ENCODE data around the gene MAP1LC3A. TPM values are rescaled to one million over a fixed set of nuclear protein-coding genes. Genes with fewer than 3 reads are reported as not detected.

Gene MAP1LC3A
- total RNA-seq, 1 experiment from 2014 or later: 0.10 TPM

DNA sequence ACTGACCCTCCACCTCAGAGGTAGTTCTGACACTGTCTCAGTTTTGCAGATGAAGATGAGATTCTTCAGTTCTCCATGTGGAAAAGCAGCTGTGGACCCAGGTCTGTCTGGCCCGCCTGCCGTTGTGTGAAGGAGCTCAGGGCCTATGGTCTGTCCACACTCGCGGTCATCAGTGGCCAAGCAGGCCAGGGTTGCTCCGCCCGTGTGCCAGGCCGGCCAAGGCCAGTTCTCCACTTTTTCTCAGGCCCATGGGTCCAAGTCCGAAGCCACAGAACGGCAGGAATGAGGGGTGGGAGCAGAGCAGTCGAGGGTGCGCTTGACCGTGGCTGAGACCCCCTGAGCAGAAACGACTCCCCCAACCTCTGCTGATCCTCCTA is 8.6 kb upstream of the MAP1LC3A start:
- Histone ChIP-seq H3K4me3 (no peak overlapping the region), H3K4me1 (peaks cover 10% of the 10 kb centered on the region; the same call in 1 of the 2 replicates), H3K36me3 (no peaks in the 10 kb centered on the region), H3K27me3 (no peaks in the 10 kb centered on the region), H3K9me3 (replicated peaks) (no peaks in the 10 kb centered on the region), H3K27ac (no peak overlapping the region)
- no peak for DNase-seq

- Histone ChIP-seq H3K36me3 (no peaks in the 10 kb centered on the region), H3K27me3 (no peaks in the 10 kb centered on the region), H3K4me1 (peaks cover 3% of the 10 kb centered on the region; the same call in 1 of the 2 replicates), H3K9me3 (replicated peaks) (no peaks in the 10 kb centered on the region), H3K27ac (no peak overlapping the region), H3K4me3 (no peak overlapping the region)
- DNase-seq: no peak
These were observed 5.9 kb upstream of the MAP1LC3A start for GRCh38 chr20:34552569-34552968.

GRCh38 chr20:34553366-34553867 is 5.1 kb upstream of the MAP1LC3A start:
- Histone ChIP-seq H3K36me3 (no peaks in the 10 kb centered on the region), H3K4me1 (peaks cover 3% of the 10 kb centered on the region; the same call in 1 of the 2 replicates), H3K4me3 (no peak overlapping the region), H3K27ac (no peak overlapping the region), H3K27me3 (no peaks in the 10 kb centered on the region), H3K9me3 (replicated peaks) (no peaks in the 10 kb centered on the region)
- no peak for DNase-seq

- H3K4me3 ChIP-seq: no peak overlapping the region
- H3K27ac ChIP-seq: no peak overlapping the region
- peaks cover 3% of the 10 kb centered on the region; the same call in 1 of the 2 replicates for H3K4me1 ChIP-seq
- H3K36me3 ChIP-seq: no peaks in the 10 kb centered on the region; the same call in 1 of the 2 replicates
- no peak for DNase-seq
- H3K9me3 ChIP-seq (replicated peaks): no peaks in the 10 kb centered on the region
- H3K27me3 ChIP-seq: no peaks in the 10 kb centered on the region
These were observed 590 bp upstream of the MAP1LC3A start for GRCh38 chr20:34557936-34558319.

DNA sequence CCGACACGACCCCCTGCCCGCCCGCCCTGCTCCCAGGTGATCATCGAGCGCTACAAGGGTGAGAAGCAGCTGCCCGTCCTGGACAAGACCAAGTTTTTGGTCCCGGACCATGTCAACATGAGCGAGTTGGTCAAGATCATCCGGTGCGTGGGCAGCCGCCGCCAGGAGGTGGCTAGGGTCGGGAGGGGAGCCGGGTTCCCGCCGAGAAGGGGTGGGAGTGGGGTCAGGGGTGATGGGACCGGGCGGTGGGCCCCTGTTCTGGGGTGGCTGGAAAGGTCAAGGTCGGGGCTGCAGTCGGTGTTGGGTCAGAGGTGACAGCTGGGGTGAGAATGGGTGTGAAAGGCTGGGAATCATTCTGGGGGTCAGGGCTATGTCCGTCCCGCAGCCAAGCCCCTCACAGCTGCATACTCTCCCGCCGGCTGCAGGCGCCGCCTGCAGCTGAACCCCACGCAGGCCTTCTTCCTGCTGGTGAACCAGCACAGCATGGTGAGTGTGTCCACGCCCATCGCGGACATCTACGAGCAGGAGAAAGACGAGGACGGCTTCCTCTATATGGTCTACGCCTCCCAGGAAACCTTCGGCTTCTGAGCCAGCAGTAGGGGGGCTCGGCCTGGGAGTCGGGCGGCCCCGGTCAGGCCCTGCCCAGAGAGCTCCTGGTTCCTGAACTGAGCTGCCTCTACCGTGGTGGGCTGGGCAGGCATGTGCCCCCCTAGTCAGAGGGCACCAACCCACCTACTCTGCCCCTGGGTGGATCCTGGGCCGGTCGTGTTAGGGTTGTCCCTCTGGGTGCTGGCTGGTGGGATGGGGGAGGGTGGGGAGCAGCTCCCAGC is 1.0 kb downstream of the MAP1LC3A start:
- Histone ChIP-seq H3K27ac (no peak overlapping the region), H3K4me1 (no peaks in the 10 kb centered on the region), H3K4me3 (no peak overlapping the region), H3K9me3 (replicated peaks) (no peaks in the 10 kb centered on the region), H3K27me3 (no peaks in the 10 kb centered on the region), H3K36me3 (no peaks in the 10 kb centered on the region; the same call in 1 of the 2 replicates)
- no peak for DNase-seq

DNA sequence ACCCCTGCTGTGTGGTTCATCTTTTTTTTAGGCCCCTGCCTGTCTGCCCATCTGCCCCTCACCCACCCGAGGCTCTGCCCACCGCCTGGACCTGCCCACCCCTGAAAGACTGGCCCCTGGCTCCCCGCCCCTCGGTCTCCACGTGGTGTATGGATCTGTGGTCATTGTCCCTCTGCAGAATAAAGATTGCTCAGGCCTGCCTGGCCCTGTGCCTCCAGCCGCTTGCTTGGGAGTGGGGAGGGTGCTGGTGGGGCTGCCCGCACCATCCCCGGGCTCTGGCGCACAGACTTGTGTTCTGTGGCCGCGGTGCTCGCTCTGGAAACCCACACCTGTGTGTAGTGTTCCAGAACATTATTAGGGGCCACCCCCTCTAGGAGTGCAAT is 1.6 kb downstream of the MAP1LC3A start:
- Histone ChIP-seq H3K27me3 (no peaks in the 10 kb centered on the region), H3K27ac (no peak overlapping the region), H3K4me1 (no peaks in the 10 kb centered on the region), H3K36me3 (no peaks in the 10 kb centered on the region; the same call in 1 of the 2 replicates), H3K4me3 (no peak overlapping the region), H3K9me3 (replicated peaks) (no peaks in the 10 kb centered on the region)
- DNase-seq: no peak

DNA sequence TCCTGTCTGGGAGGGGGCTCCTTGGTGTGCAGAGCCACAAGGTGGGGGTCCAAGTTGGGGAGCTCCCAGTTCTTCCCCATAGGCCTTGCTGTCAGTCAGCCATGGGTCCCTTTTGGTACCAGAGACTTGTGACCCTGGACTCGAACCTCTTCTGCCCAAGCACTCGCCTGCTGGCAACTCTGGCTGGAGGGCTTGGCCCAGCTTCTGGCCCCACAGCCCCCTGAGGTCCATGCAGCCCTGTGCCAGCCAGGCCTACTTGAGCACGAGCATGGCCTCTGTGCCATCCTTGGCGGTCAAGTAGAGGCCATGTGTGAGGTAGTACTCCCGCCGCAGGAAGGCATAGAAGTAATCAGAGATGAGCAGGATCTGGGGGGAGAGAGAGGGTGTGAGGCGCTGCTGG is 2.1 kb downstream of the MAP1LC3A start:
- H3K27ac ChIP-seq: no peak overlapping the region
- H3K9me3 ChIP-seq (replicated peaks): no peaks in the 10 kb centered on the region
- H3K4me3 ChIP-seq: no peak overlapping the region
- no peaks in the 10 kb centered on the region for H3K4me1 ChIP-seq
- no peaks in the 10 kb centered on the region; the same call in 1 of the 2 replicates for H3K36me3 ChIP-seq
- no peak for DNase-seq
- H3K27me3 ChIP-seq: no peaks in the 10 kb centered on the region

DNA sequence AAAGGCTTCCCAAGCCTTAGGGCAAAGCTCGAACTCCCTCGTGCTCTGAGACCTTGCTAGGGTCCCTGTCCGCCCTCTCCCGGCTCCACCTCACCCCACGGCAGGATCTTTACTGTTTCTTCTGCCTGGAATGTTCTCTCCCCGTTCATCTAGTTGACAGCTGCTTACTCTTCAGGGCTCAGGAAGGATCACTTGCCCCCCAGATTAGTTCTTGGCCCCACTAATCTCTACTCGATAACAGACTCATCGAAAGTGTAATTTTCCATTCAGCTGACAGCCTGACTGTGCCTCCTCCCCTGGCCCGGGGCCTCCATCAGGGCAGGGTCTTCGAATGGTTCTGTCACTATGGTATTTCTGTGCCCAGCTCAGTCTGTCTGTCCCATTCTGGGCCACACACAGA is 3.1 kb downstream of the MAP1LC3A start:
- DNase-seq: no peak
- no peaks in the 10 kb centered on the region for H3K9me3 ChIP-seq (replicated peaks)
- no peak overlapping the region for H3K4me3 ChIP-seq

GRCh38 chr20:34562641-34563040 is 4.1 kb downstream of the MAP1LC3A start:
- no peaks in the 10 kb centered on the region for H3K27me3 ChIP-seq
- H3K36me3 ChIP-seq: no peaks in the 10 kb centered on the region; the same call in 1 of the 2 replicates
- H3K4me1 ChIP-seq: no peaks in the 10 kb centered on the region
- H3K4me3 ChIP-seq: no peak overlapping the region
- H3K9me3 ChIP-seq (replicated peaks): no peaks in the 10 kb centered on the region
- H3K27ac ChIP-seq: no peak overlapping the region
- DNase-seq: peak; percentile 38 to 43

More for the DNA sequence above, 3.1 kb downstream of the MAP1LC3A start:
- Histone ChIP-seq H3K27me3 (no peaks in the 10 kb centered on the region), H3K36me3 (no peaks in the 10 kb centered on the region; the same call in 1 of the 2 replicates), H3K27ac (no peak overlapping the region), H3K4me1 (no peaks in the 10 kb centered on the region)

DNA sequence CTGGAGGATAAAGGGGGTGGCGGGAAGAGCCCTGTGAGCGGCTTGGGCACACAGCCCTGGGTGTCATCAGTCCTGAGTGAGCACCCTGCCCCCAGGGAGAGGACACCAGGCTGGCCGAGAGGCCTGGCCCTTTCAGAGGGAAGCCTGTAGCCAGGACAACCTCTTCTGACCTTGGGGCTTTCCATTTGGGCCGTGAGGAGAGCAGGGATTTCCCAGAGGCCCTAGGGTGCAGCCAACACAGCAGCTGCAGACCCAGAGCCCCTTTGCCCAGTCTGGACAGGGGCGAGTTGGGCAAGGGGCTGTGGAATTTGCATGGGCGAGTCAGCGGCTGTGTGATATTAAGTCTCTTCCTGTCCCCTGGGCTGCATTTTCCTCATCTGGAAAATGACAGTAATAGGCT is 6.3 kb downstream of the MAP1LC3A start:
- no peaks in the 10 kb centered on the region for H3K4me1 ChIP-seq
- H3K9me3 ChIP-seq (replicated peaks): no peaks in the 10 kb centered on the region
- DNase-seq: no peak
- no peak overlapping the region for H3K27ac ChIP-seq
- no peaks in the 10 kb centered on the region; the same call in 1 of the 2 replicates for H3K36me3 ChIP-seq
- no peak overlapping the region for H3K4me3 ChIP-seq
- H3K27me3 ChIP-seq: no peaks in the 10 kb centered on the region

- H3K4me1 ChIP-seq: no peaks in the 10 kb centered on the region
- H3K27me3 ChIP-seq: no peaks in the 10 kb centered on the region
- no peaks in the 10 kb centered on the region for H3K9me3 ChIP-seq (replicated peaks)
- H3K27ac ChIP-seq: no peak overlapping the region
- no peak for DNase-seq
- H3K4me3 ChIP-seq: no peak overlapping the region
- no peaks in the 10 kb centered on the region for H3K36me3 ChIP-seq
These were observed 8.7 kb downstream of the MAP1LC3A start for GRCh38 chr20:34566978-34567891.

- Histone ChIP-seq H3K9me3 (replicated peaks) (no peaks in the 10 kb centered on the region), H3K27me3 (no peaks in the 10 kb centered on the region), H3K4me1 (no peaks in the 10 kb centered on the region), H3K4me3 (no peak overlapping the region), H3K27ac (no peak overlapping the region), H3K36me3 (no peaks in the 10 kb centered on the region)
- no peak for DNase-seq
These were observed 9.7 kb downstream of the MAP1LC3A start for GRCh38 chr20:34567892-34568865.

- Histone ChIP-seq H3K9me3 (replicated peaks) (no peaks in the 10 kb centered on the region), H3K4me3 (no peak overlapping the region), H3K4me1 (no peaks in the 10 kb centered on the region), H3K36me3 (no peaks in the 10 kb centered on the region), H3K27ac (no peak overlapping the region), H3K27me3 (no peaks in the 10 kb centered on the region)
- DNase-seq: no peak
These were observed 11.1 kb downstream of the MAP1LC3A start for GRCh38 chr20:34569598-34569997.

- H3K4me1 ChIP-seq: no peaks in the 10 kb centered on the region
- no peak overlapping the region for H3K27ac ChIP-seq
- no peaks in the 10 kb centered on the region for H3K9me3 ChIP-seq (replicated peaks)
- H3K27me3 ChIP-seq: no peaks in the 10 kb centered on the region
- H3K36me3 ChIP-seq: no peaks in the 10 kb centered on the region
- no peak overlapping the region for H3K4me3 ChIP-seq
- DNase-seq: no peak
These were observed 12.4 kb downstream of the MAP1LC3A start for GRCh38 chr20:34570859-34571306.
